ENCODE measurements around the gene SAMD4A.
"Not testable (repeated sequence)": the region's sequence is repeated elsewhere in the genome, so short reads cannot be mapped to it uniquely, and the experiment has no call there.

Gene SAMD4A

GRCh38 chr14:54599966-54600716 lies 33.2 kb downstream of the SAMD4A start:
- peak; percentile 40 for DNase-seq

DNA sequence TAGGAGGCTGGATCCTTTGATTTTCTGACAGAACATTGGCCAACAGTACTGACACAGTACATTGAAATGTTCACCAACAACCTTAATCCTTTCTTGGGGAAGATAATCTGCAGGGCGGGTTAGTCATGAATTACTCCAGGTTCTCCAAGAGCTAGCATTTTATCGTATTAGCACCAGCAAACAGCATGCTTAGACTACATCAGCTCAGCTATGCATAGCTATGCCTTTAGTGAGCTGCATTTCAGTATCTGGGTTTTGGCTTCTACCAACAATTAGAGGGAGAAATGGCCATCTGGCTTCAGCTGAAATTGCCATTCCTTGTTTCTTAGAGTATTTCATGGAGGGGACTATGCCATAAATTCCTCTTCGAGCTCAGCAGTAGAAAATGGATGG lies 33.8 kb downstream of the SAMD4A start:
- DNase-seq, result peak; percentile 62

DNA sequence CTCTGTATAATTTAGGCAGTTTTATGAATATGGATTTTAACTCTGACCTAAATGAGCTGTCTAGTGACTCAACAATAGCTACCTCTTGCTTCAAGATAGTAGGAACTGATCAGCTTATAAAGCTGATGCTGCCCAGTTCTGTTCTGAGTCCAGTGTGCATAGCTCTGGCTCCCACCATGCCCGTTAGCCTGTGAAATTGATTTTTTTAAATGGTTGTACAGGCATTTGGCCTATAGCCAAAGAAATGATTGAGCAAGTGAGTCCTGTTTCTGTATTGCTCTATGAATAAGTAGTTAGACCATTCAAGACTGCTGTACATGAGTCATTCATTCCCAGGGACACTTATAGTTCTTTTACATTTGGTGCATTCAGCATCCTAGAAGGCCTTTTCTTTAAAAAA lies 36.4 kb downstream of the SAMD4A start:
- DNase-seq, result peak; percentile 78

DNA sequence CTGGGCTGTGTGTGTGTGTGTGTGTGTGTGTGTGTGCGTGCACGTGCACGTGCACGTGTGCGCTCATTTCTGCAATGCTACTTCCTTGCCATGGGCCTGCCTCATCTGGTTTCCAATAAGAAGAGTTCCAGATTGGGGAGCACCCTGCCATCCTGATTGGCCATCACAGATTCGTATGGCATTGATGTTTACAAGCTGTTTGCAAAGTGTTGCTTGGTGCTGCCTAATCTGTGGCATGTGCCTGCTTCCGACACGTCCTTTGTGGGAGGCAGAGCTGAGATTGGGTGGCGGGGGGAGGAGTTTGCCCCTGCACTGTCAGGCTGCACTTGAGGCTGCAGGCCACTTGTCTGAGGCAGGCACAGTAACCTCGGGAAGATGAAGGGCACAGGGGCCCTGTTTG lies 39.2 kb downstream of the SAMD4A start:
- DNase-seq, result peak; percentile 73

DNA sequence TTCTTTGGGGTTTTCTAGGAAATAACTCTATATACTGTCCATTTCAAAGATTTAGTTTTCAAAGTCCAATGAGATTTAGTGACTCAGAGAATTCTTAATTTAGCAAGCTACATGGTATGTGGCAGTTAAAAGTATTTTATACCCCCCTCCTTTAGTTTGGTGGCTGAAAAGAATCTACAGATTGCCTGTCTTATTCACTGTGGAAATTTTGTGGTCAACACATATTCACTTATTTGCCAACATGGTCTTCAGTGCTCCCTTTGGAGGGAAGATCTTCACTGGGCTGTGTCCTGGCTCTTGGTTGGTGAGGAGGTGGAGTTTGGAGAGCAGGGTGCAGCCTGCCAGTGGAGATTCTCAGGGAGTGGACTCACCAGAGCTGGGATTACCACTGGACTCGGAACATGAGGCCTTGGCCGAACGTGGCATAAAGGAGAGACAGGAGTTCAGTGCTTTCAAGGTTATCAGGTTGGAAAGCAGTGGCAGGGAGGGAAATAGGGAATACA lies 39.8 kb downstream of the SAMD4A start:
- DNase-seq, result peak; percentile 95

DNA sequence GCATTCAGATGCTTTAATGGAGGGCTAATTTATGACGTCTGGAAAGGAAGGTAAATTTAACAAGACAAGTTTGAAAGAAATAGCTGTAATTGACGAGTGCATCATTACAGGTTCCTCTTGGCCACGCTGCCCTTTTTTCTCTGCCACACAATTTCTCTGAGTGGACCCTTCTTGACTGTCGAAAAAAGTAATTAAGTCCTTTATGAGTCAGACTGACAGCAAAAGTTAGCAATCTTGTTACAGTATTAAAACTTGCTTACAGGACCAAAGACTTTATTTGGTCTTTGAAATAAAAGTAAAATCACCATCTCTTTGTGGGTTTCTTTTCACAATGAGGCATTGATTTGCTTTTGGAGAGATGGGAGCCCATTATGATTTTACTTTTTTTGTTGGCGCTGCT lies 42.6 kb downstream of the SAMD4A start:
- DNase-seq, result no peak

- DNase-seq, result peak; percentile 84
Measured at GRCh38 chr14:54610051-54610977, 43.4 kb downstream of the SAMD4A start.

DNA sequence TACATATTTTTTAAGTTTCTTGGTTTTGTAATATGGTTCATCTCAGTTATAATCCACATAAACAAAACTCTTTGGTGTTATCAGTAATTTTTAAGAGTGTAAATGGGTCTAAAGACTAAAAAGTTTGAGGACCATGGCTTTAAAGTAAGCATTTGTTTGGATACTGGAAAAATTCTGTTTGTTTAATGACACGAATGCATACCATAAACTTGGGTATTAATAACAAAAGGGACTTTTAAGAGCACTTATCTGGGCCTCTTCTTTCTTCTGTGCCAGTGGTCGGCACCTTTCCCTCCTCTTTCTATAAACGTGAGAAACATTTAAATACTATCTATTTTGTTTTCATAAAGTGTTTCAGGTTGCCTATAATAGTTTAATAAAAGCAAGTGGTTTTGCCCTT lies 47.4 kb downstream of the SAMD4A start:
- DNase-seq, result no peak

DNA sequence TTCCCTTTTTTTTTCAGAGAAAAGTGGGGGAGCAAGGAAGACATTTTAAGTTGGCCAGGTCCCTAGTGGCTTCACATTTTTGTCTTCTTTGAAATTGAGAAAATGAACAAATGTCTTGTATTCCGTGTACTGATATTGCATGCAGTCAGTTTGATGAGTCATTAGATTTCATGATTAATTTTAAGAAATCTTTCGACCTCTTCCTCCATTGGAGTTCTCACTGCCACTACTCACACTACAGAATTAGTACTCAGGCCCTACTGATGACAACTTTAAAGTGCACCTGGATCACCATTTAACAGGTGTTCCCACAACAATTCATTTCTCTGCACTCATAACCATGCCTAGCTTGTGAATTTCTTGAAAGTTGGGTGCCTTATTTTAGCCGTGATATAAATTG lies 50.5 kb downstream of the SAMD4A start:
- peak; percentile 45 for DNase-seq

- peak; percentile 68 for DNase-seq
Measured at GRCh38 chr14:54621686-54622085, 54.8 kb downstream of the SAMD4A start.

DNA sequence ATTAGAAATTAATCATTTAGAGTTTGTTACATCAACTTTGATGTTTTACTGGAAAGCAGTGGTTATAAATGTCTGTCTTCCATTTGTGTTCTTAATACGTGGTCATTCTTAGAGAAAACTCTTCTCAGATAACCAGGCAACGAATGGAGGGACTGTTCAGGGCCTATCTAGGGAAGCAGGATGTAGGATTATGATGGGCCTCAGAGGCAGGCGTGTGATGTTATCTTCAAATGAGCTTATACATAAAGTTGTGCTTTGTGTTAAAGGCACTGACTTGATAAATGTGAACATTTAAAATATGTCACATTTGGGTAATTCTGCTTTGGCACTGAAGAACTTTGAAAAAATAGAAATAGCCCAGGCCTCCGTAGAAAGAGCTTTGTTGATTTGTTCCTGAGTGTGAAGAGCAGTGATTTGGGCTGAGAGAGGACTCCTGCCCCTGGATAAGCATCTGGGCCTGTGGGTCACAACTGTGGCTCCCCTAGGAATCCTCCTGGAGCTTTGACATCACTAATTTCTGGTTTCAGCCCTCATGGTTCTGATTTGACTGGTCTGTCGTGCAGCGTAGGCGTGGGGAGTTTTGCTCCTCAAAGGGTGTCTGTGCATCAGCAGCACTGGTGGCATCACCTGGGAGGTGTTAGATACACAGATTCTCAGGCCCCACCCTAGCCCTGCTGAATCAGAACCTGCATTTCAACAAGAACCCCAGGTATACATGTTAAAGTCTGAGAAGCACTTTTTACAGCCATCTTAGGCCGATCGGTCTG lies 55.4 kb downstream of the SAMD4A start:
- no peak for DNase-seq

DNA sequence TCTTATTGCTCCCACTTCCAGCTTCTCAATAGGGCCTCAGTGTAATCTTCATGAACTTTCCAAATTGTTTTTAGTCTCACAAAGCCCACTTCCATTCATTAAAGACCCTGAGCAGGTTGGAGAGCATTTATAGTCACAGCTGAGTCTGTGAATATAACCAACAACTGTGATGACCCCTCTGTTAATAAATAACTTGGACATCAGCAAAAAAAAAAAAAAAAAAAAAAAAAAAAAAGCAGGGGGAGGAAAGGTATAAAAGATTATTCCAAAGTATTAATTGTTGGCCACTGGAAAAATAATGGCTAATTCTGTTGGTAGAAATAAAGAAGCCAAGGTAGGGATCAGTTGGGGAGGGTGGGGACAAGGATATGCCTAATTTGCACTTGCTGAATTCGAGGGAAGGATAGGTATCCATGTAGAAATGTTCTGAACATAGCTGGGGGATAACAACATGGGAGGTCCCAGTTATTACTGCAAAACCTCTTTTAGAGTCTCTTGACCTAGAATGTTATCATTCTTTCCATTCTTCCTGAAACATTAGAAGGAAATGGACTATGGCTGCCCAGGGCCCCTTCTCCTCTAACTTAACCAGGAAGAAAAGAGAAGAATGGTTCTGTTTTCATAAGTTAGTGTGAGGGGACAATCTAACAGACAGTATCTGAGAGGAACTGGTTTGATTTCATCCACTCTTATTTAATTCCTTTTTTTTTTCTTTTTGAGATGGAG lies 56.5 kb downstream of the SAMD4A start:
- peak; percentile 38 for DNase-seq

DNA sequence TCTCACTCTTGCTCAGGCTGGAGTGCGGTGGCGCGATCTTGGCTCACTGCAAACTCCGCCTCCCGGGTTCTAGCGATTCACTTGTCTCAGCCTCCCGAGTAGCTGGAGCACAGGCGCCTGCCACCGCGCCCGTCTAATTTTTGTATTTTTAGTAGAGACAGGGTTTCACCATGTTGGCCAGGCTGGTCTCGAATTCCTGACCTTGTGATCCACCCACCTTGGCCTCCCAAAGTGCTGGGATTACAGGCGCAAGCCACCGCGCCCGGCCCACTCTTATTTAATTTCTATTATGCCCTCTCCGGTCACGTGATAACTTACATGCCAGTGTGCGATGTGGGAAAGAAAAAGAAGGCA lies 57.1 kb downstream of the SAMD4A start:
- DNase-seq, result not testable (repeated sequence)

- peak; percentile 84 for DNase-seq
Measured at GRCh38 chr14:54625112-54625511, 58.2 kb downstream of the SAMD4A start.

DNA sequence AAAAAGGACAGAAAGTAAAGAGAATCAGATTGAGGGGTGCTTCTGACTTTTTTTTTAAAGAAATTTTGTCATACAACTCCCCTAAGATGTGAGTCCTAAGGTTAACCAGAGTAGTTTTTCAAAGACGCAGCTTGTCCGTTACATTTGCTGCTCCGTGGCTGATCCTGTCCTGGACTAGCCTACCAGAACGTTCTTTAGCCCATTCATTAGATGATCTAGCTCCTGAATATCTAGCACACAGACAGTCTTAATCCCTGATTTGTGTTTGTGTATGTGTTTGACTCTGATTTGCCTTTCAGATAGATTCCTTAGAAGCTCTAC lies 60.3 kb downstream of the SAMD4A start:
- no peak for DNase-seq

GRCh38 chr14:54627540-54628363 lies 60.8 kb downstream of the SAMD4A start:
- DNase-seq, result peak; percentile 81

- no peak for DNase-seq
Measured at GRCh38 chr14:54629183-54629582, 62.3 kb downstream of the SAMD4A start.

GRCh38 chr14:54629635-54630360 lies 62.9 kb downstream of the SAMD4A start:
- DNase-seq, result no peak

GRCh38 chr14:54631016-54631415 lies 64.1 kb downstream of the SAMD4A start:
- DNase-seq, result no peak

DNA sequence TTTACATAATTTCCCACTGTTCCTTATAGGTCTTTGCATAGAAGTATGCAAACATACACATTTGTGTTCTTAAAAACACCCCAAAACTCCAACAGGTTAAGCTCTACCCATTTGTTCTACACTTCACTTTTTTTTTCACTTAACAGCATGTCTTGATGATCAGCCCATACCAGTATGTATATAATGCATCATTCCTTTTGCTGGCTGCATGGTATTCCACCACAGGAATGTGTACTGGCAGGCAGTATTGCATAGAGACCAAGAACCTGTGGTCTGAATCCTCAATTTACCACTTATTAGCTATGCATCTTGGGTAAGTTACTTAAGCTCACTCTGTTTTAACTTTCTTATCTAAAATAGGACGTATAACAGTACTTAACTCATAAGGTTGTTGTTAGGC lies 65.5 kb downstream of the SAMD4A start:
- no peak for DNase-seq

DNA sequence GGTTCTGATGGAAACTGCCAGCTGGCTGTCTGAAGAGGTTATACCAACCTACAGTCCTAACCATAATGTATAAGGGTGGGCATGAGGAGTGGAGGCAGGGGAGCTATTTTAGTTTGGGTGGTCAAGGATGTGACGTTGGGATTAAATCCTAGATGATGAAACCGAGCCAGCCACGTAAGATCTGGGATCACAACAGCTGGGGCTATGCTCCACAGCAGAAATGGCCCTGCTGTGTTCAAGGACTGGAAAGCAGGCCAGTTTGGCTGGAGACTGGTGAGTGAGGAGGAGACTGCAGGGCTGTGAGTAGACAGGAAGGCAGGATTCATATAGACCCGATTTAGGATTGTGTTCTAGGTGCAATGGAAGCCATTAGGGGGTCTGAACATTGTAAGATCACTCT lies 66.1 kb downstream of the SAMD4A start:
- DNase-seq, result no peak
